Transverse colon (tissue), 4 donors: ENCODE data around the gene WWOX. TPM values are rescaled to one million over a fixed set of nuclear protein-coding genes. Genes with fewer than 3 reads are reported as not detected.

Experiments
- DNase-seq: peaks from one replicate; pipeline ENCODE4 v3.0.0-alpha.2; 2019
- H3K27ac ChIP-seq, 4 donors: fragments of 200-600 bp; sonication (generic); 2 replicates each; pipeline ENCODE4 v1.5.1; 2016 to 2018; ENCODE audit warnings: inconsistent platforms in 4 of 4
- H3K27me3 ChIP-seq: fragments of 200-600 bp; sonication (generic); 2 replicates; pipeline ENCODE4 v1.5.1; 2017; ENCODE audit warnings: inconsistent platforms
- H3K36me3 ChIP-seq, 4 donors: fragments of 200-600 bp; sonication (generic); 2 replicates each; pipeline ENCODE4 v1.5.1; 2017 to 2019; ENCODE audit warnings: inconsistent platforms in 4 of 4
- H3K4me1 ChIP-seq, 4 donors: fragments of 200-600 bp; sonication (generic); 2 replicates each; pipeline ENCODE4 v1.5.1; 2017 to 2020; ENCODE audit warnings: inconsistent platforms in 4 of 4
- H3K4me3 ChIP-seq, 4 donors: fragments of 200-600 bp; sonication (generic); 1 replicate in 1 of 4; 2 replicates in 3 of 4; pipeline versions ENCODE4 v1.5.1 to v1.6.1; 2017 to 2019; ENCODE audit warnings: inconsistent platforms in 4 of 4
- H3K9me3 ChIP-seq, 2 donors: fragments of 200-600 bp; sonication (generic); 2 replicates each; pipeline ENCODE4 v1.5.1; 2017 to 2019; ENCODE audit warnings: inconsistent platforms in 2 of 2
- CTCF ChIP-seq, 5 experiments: fragments of 200-600 bp in 3 of 5; fragments of 450-650 bp in 2 of 5; sonication (generic) in 3 of 5; IDR thresholded peaks; 1 replicate in 2 of 5; 2 replicates in 3 of 5; pipeline ENCODE4 v1.5.1; 2016 to 2017; ENCODE audit warnings: antibody characterized with exemption in 5 of 5, inconsistent platforms in 3 of 5, mild to moderate bottlenecking in 2 of 5, moderate library complexity in 1 of 5
- EP300 ChIP-seq: sonication (generic); formaldehyde crosslinking; IDR thresholded peaks from one replicate; pipeline ENCODE4 v1.6.1; 2017; ENCODE audit warnings: antibody characterized with exemption, low read depth
- POLR2A ChIP-seq: fragments of 450-650 bp; IDR thresholded peaks from one replicate; pipeline ENCODE4 v1.6.1; 2016; ENCODE audit warnings: antibody characterized with exemption, mild to moderate bottlenecking, moderate library complexity
- POLR2AphosphoS5 ChIP-seq, 3 donors: sonication (generic); formaldehyde crosslinking; IDR thresholded peaks; one replicate each; pipeline ENCODE4 v1.6.1; 2016; ENCODE audit warnings: antibody characterized with exemption in 3 of 3
- WGBS, 2 donors: methylation state at CpG; one replicate each; pipeline ENCODE4 v1.1.5; 2018; ENCODE audit warnings: low coverage in 1 of 2; 5-methylcytosine and 5-hydroxymethylcytosine counted together
- in situ Hi-C, 4 donors: fragments of 200-750 bp; cut with MboI; loops; one replicate each; pipeline versions ENCODE4 v1.15.0 to v1.15.1; 2017; ENCODE audit warnings: low sequenced_read_pairs in 3 of 4, low pct_ligation_motif_present in 1 of 4, low pct_unique_long_range_greater_than_20kb in 1 of 4
- intact Hi-C: fragments of 100-400 bp; cut with DNase I; formaldehyde crosslinking; loops from one replicate; pipeline ENCODE4 v1.15.1; 2023; ENCODE audit warnings: low total_unique reads
- total RNA-seq, 4 donors: library from RNA; depleted of rRNA; stranded (reverse); fragments of >200 nt; gene quantifications; one replicate each; pipeline ENCODE4 v1.1.0, GENCODE V29; 2016

Gene WWOX
- total RNA-seq, 4 donors from 2014 or later, result 11.2 to 53.8 (median 24.8) TPM

GRCh38 chr16:78108451-78108850, 9.0 kb downstream of the WWOX start:
- 90 to 95% methylated on average over 5 of the region's 5 CpGs for WGBS, 2 donors
- Histone ChIP-seq H3K27ac (no peak overlapping the region), H3K4me1 (no peaks in the 10 kb centered on the region), H3K36me3 (no peaks in the 10 kb centered on the region), H3K27me3 (no peaks in the 10 kb centered on the region), H3K9me3 (no peaks in the 10 kb centered on the region), H3K4me3 (no peak overlapping the region)
- intact Hi-C loops, result no loop called here
- in situ Hi-C loops, result loop anchor here in 1 of 4 donors (25.0 kb wide), 1 partner anchor 654 kb away; no protein-coding TSS in a partner anchor
- DNase-seq, result no peak
- no peak for TF ChIP-seq CTCF (IDR thresholded peaks at IDR 0.05)
- TF ChIP-seq EP300, result no peak
- no peak for TF ChIP-seq POLR2A
- no peak for TF ChIP-seq POLR2AphosphoS5 (IDR thresholded peaks at IDR 0.05)

- H3K4me3 ChIP-seq, result no peak overlapping the region
- no peak for DNase-seq
- no peaks in the 10 kb centered on the region for H3K9me3 ChIP-seq
- TF ChIP-seq CTCF (IDR thresholded peaks at IDR 0.05) (no peak), POLR2A (no peak), EP300 (no peak), POLR2AphosphoS5 (IDR thresholded peaks at IDR 0.05) (no peak)
- intact Hi-C loops, result no loop called here
- WGBS, 2 donors, result 84 to 100% methylated on average over 1 to 2 of the region's 2 CpGs
- H3K27me3 ChIP-seq, result no peaks in the 10 kb centered on the region
- H3K36me3 ChIP-seq, result no peaks in the 10 kb centered on the region
- in situ Hi-C loops, result loop anchor here in 1 of 4 donors (25.0 kb wide), 1 partner anchor 649 kb away; no protein-coding TSS in a partner anchor
- no peak overlapping the region for H3K27ac ChIP-seq
- H3K4me1 ChIP-seq, result no peaks in the 10 kb centered on the region
Measured at GRCh38 chr16:78113258-78113657, 13.8 kb downstream of the WWOX start.

- TF ChIP-seq EP300 (no peak), CTCF (IDR thresholded peaks at IDR 0.05) (no peak), POLR2AphosphoS5 (IDR thresholded peaks at IDR 0.05) (no peak), POLR2A (no peak)
- Histone ChIP-seq H3K27ac (no peak overlapping the region), H3K36me3 (no peaks in the 10 kb centered on the region), H3K27me3 (no peaks in the 10 kb centered on the region), H3K4me3 (no peak overlapping the region), H3K4me1 (peaks cover 0 to 5% (median 0%) of the 10 kb centered on the region in 4 donors), H3K9me3 (no peaks in the 10 kb centered on the region)
- intact Hi-C loops, result no loop called here
- 94 to 96% methylated on average over 5 of the region's 5 CpGs for whole genome bisulfite sequencing, 2 donors
- in situ Hi-C loops, result loop anchor here in 1 of 4 donors (25.0 kb wide), 1 partner anchor 647 kb away; no protein-coding TSS in a partner anchor
- DNase-seq, result no peak
Measured at GRCh38 chr16:78115659-78116058, 16.2 kb downstream of the WWOX start.

GRCh38 chr16:78116946-78117345, 17.5 kb downstream of the WWOX start:
- TF ChIP-seq POLR2A (no peak), POLR2AphosphoS5 (IDR thresholded peaks at IDR 0.05) (no peak)
- Histone ChIP-seq H3K9me3 (no peaks in the 10 kb centered on the region), H3K36me3 (no peaks in the 10 kb centered on the region), H3K4me1 (peaks cover 0 to 5% (median 0%) of the 10 kb centered on the region in 4 donors), H3K4me3 (no peak overlapping the region), H3K27me3 (no peaks in the 10 kb centered on the region), H3K27ac (no peak overlapping the region)
- 85 to 87% methylated on average over 4 of the region's 4 CpGs for WGBS, 2 donors
- no peak for DNase-seq
- intact Hi-C loops (no loop called here), in situ Hi-C loops (loop anchor here in 1 of 4 donors (25.0 kb wide), 1 partner anchor 645 kb away; no protein-coding TSS in a partner anchor)

- Histone ChIP-seq H3K4me3 (no peak overlapping the region), H3K36me3 (no peaks in the 10 kb centered on the region), H3K4me1 (peaks cover 0 to 5% (median 0%) of the 10 kb centered on the region in 4 donors), H3K27ac (no peak overlapping the region), H3K9me3 (no peaks in the 10 kb centered on the region), H3K27me3 (no peaks in the 10 kb centered on the region)
- in situ Hi-C loops, result loop anchor here in 1 of 4 donors (25.0 kb wide), 1 partner anchor 645 kb away; no protein-coding TSS in a partner anchor
- WGBS, 2 donors, result 84 to 96% methylated on average over 3 to 5 of the region's 5 CpGs
- DNase-seq, result no peak
- no peak for TF ChIP-seq CTCF (IDR thresholded peaks at IDR 0.05)
- TF ChIP-seq POLR2AphosphoS5 (IDR thresholded peaks at IDR 0.05), result no peak
- TF ChIP-seq EP300, result no peak
- no peak for TF ChIP-seq POLR2A
- intact Hi-C loops, result no loop called here
Measured at GRCh38 chr16:78117391-78117790, 17.9 kb downstream of the WWOX start.
